Stomach (tissue), 9 donors: ENCODE data around the gene RAI14. TPM values are rescaled to one million over a fixed set of nuclear protein-coding genes. Genes with fewer than 3 reads are reported as not detected.

Source experiments
- DNase-seq, 2 donors: peaks; one replicate each; pipeline versions ENCODE4 v3.0.0 to v3.0.0-alpha.2; 2013 to 2019
- H3K27ac ChIP-seq, 5 donors: fragments of 200-600 bp in 4 of 5; sonication (generic) in 4 of 5; one replicate each; pipeline ENCODE4 v1.5.1; 2013 to 2019; ENCODE audit warnings: mild to moderate bottlenecking in 1 of 5, moderate library complexity in 1 of 5
- H3K27me3 ChIP-seq, 3 donors: fragments of 200-600 bp; sonication (generic); one replicate each; pipeline ENCODE4 v1.5.1; 2017 to 2019; ENCODE audit warnings: mixed run types in 1 of 3
- H3K36me3 ChIP-seq, 4 donors: fragments of 200-600 bp; sonication (generic); 1 replicate in 3 of 4; 2 replicates in 1 of 4; pipeline ENCODE4 v1.5.1; 2016 to 2019
- H3K4me1 ChIP-seq, 4 donors: fragments of 200-600 bp; sonication (generic); one replicate each; pipeline ENCODE4 v1.5.1; 2016 to 2019
- H3K4me3 ChIP-seq, 4 donors: fragments of 200-600 bp; sonication (generic) in 3 of 4; one replicate each; pipeline ENCODE4 v1.5.1; 2016 to 2019; ENCODE audit warnings: mild to moderate bottlenecking in 1 of 4
- H3K9me3 ChIP-seq, 4 donors: fragments of 200-600 bp; sonication (generic); one replicate each; pipeline ENCODE4 v1.5.1; 2016 to 2019
- CTCF ChIP-seq, 7 experiments: fragments of 450-650 bp in 4 of 7; fragments of 200-600 bp in 3 of 7; sonication (generic) in 3 of 7; IDR thresholded peaks; one replicate each; pipeline ENCODE4 v1.5.1; 2016 to 2019; ENCODE audit warnings: antibody characterized with exemption in 7 of 7, control low read depth in 2 of 7, mild to moderate bottlenecking in 1 of 7
- EP300 ChIP-seq: sonication (generic); formaldehyde crosslinking; IDR thresholded peaks from one replicate; pipeline ENCODE4 v1.6.1; 2017; ENCODE audit warnings: antibody characterized with exemption
- POLR2A ChIP-seq, 4 donors: fragments of 450-650 bp; IDR thresholded peaks; one replicate each; pipeline ENCODE4 v1.6.1; 2016; ENCODE audit warnings: antibody characterized with exemption in 4 of 4, control low read depth in 2 of 4, mild to moderate bottlenecking in 1 of 4, moderate library complexity in 1 of 4
- POLR2AphosphoS5 ChIP-seq, 3 donors: sonication (generic); formaldehyde crosslinking; IDR thresholded peaks; one replicate each; pipeline ENCODE4 v1.6.1; 2016; ENCODE audit warnings: antibody characterized with exemption in 3 of 3
- WGBS, 5 donors: extraction: QIAGEN DNeasy Blood & Tissue Kit in 3 of 5; methylation state at CpG; one replicate each; pipeline versions ENCODE4 v1.1.5 to v1.1.7; 2013 to 2018; 5-methylcytosine and 5-hydroxymethylcytosine counted together
- intact Hi-C: fragments of 100-400 bp; cut with DNase I; formaldehyde crosslinking; loops from one replicate; pipeline ENCODE4 v1.15.1; 2023; ENCODE audit warnings: low total_unique reads
- polyA plus RNA-seq, 3 donors: library from polyadenylated mRNA; stranded (reverse); fragments of 200-250 nt; gene quantifications; one replicate each; pipeline ENCODE4 v1.2.3, GENCODE V29; 2013
- total RNA-seq, 5 donors: library from RNA; depleted of rRNA; stranded (reverse); fragments of >200 nt; gene quantifications; one replicate each; pipeline versions ENCODE4 v1.1.0 to v1.2.3, GENCODE V29; 2014 to 2016
- donor health status: healthy with polysubstance abuse.
- donor health status: Bipolar disorder and iron deficiency.
- donor health status: healthy.

RAI14 gene
- total and polyA plus RNA-seq, 8 donors: 5.1 to 62.4 (median 24.1) TPM

DNA sequence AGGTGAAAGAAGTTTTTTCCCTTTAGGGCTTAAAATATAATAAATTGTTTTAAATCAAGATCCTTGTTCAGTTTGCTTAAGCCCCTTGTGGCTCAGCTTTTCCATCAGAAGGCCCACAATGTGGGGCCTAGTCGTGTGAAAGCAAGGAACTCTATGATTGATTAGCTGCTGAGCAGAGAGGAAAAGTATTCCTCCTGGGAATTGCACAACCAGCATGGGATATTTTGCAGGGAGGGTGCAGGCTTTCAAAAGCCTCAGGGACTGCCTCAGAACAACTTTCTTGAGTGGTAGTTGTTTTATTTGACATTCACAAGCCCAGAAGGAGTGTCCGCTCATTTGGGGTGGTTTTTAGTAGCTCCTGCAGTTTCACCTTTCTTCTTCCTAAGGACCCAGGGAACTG, 202.7 kb downstream of the RAI14 start:
- intact Hi-C loops: no loop called here
- TF ChIP-seq POLR2A (IDR thresholded peaks at IDR 0.05): no peak
- no peak for TF ChIP-seq POLR2AphosphoS5 (IDR thresholded peaks at IDR 0.05)
- TF ChIP-seq CTCF (IDR thresholded peaks at IDR 0.05): no peak
- TF ChIP-seq EP300: no peak
- no peak overlapping the region for H3K27ac ChIP-seq

DNA sequence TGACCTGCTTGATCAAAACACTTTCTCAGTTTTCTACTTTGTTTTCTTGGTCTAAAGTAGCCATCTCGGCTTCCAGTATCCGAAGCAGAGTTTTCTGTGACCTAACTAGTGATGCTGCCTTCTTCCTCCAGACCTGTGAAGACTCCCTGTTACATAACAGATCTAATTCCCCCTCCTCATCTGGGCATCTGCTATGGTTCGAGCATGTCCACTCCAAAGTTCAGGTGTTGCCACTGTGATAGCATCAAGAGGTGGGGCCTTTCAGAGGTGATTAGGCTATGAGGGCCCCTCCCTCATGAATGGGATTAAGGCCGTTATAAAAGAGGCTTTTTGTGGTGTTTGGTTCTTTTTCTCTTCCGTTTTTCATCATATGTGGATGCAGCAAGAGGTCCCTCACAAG, 203.1 kb downstream of the RAI14 start:
- WGBS, 5 donors: 46 to 89% (median 66%) methylated on average over 5 of the region's 5 CpGs
- no peak overlapping the region for H3K27ac ChIP-seq
- no peaks in the 10 kb centered on the region for H3K4me1 ChIP-seq
- no peaks in the 10 kb centered on the region for H3K36me3 ChIP-seq
- no peaks in the 10 kb centered on the region for H3K27me3 ChIP-seq
- TF ChIP-seq EP300 (no peak), POLR2AphosphoS5 (IDR thresholded peaks at IDR 0.05) (no peak), POLR2A (IDR thresholded peaks at IDR 0.05) (no peak), CTCF (IDR thresholded peaks at IDR 0.05) (no peak)
- no peak for DNase-seq
- no peaks in the 10 kb centered on the region for H3K9me3 ChIP-seq
- H3K4me3 ChIP-seq: no peak overlapping the region
- intact Hi-C loops: no loop called here

More for the DNA sequence above, 202.7 kb downstream of the RAI14 start:
- no peak for DNase-seq
- H3K4me3 ChIP-seq: no peak overlapping the region
- no peaks in the 10 kb centered on the region for H3K9me3 ChIP-seq
- no peaks in the 10 kb centered on the region for H3K36me3 ChIP-seq
- no peaks in the 10 kb centered on the region for H3K4me1 ChIP-seq
- no peaks in the 10 kb centered on the region for H3K27me3 ChIP-seq
- WGBS, 5 donors: 34 to 92% (median 63%) methylated on average over 2 of the region's 2 CpGs

- Histone ChIP-seq H3K27ac (no peak overlapping the region), H3K27me3 (no peaks in the 10 kb centered on the region), H3K4me1 (no peaks in the 10 kb centered on the region), H3K4me3 (no peak overlapping the region), H3K36me3 (no peaks in the 10 kb centered on the region), H3K9me3 (no peaks in the 10 kb centered on the region)
- WGBS, 5 donors: 65 to 74% (median 68%) methylated on average over 3 of the region's 3 CpGs
- intact Hi-C loops: no loop called here
- DNase-seq: no peak
- TF ChIP-seq POLR2A (IDR thresholded peaks at IDR 0.05) (no peak), CTCF (IDR thresholded peaks at IDR 0.05) (no peak), POLR2AphosphoS5 (IDR thresholded peaks at IDR 0.05) (no peak), EP300 (no peak)
Measured at GRCh38 chr5:34863946-34864345, 207.8 kb downstream of the RAI14 start.

- H3K36me3 ChIP-seq: no peaks in the 10 kb centered on the region
- WGBS, 5 donors: 87 to 94% (median 88%) methylated on average over 2 of the region's 2 CpGs
- H3K27me3 ChIP-seq: no peaks in the 10 kb centered on the region
- no peak overlapping the region for H3K4me3 ChIP-seq
- H3K4me1 ChIP-seq: no peaks in the 10 kb centered on the region
- DNase-seq: no peak
- H3K27ac ChIP-seq: no peak overlapping the region
- H3K9me3 ChIP-seq: no peaks in the 10 kb centered on the region
- TF ChIP-seq CTCF (IDR thresholded peaks at IDR 0.05) (no peak), POLR2AphosphoS5 (IDR thresholded peaks at IDR 0.05) (no peak), POLR2A (IDR thresholded peaks at IDR 0.05) (no peak), EP300 (no peak)
- intact Hi-C loops: no loop called here
Measured at GRCh38 chr5:34865091-34865490, 209.0 kb downstream of the RAI14 start.
